K562 (cell line): ENCODE measurements around the gene DNAAF8. TPM values are rescaled to one million over a fixed set of nuclear protein-coding genes. Genes with fewer than 3 reads are reported as not detected.

Experiments
- ATAC-seq: fragments of 200-7000 bp; cut with Tn5 transposase; 3 replicates; pipeline ENCODE4 v1.9.1; 2020; ENCODE audit warnings: moderate library complexity
- BruUV-seq: library from RNA; stranded (reverse); fragments of 400-500 nt; replicated peaks from 2 replicates; lab custom pipeline; 2021; lab: Mats Ljungman, UMichigan
- CTCF ChIA-PET: fragments of 300-600 bp; formaldehyde crosslinking; extraction: SDS; loops from one replicate; lab custom pipeline; 2021; ENCODE audit warnings: low intra/inter-chr PET ratio; lab: Yijun Ruan, JAX
- POLR2A ChIA-PET: fragments of 300-600, 350-650 bp; sonication (Branson Sonifier 250); formaldehyde crosslinking; extraction: SDS; loops from one replicate; lab custom pipeline; 2021; ENCODE audit warnings: antibody characterized with exemption, inconsistent platforms; lab: Yijun Ruan, JAX
- DNase-seq, 4 experiments: peaks; one replicate each; pipeline versions ENCODE4 v3.0.0 to v3.0.0-alpha.2; 2011 to 2018; ENCODE audit warnings: low spot score in 3 of 4, mixed read lengths in 3 of 4; ENCODE audit errors: extremely low read depth in 1 of 4
- FAIRE-seq: peaks from 2 replicates; lab custom pipeline; 2011; peaks lifted over from hg19 to GRCh38; lab: Jason Lieb, UNC
- H2AFZ ChIP-seq: 2 replicates; pipeline ENCODE4 v1.6.0; 2011; ENCODE audit warnings: low read depth, low read length, control low read depth, inconsistent platforms
- H3K27ac ChIP-seq: fragments of 200-600 bp; 3 replicates; pipeline ENCODE4 v1.8.0; 2011; ENCODE audit warnings: low read depth, mild to moderate bottlenecking, control low read depth, inconsistent platforms, low read length, moderate library complexity, mixed read lengths; ENCODE audit errors: extremely low read depth
- H3K27me3 ChIP-seq, 2 experiments: fragments of 300-600 bp in 1 of 2; 2 replicates in 1 of 2; 3 replicates in 1 of 2; pipeline versions ENCODE4 v1.6.0 to v1.8.0; 2011; ENCODE audit warnings: inconsistent platforms in 2 of 2, low read length in 2 of 2, mild to moderate bottlenecking in 1 of 2, mixed read lengths in 1 of 2, moderate library complexity in 1 of 2; ENCODE audit not compliant: control insufficient read depth in 2 of 2, insufficient read depth in 2 of 2
- H3K36me3 ChIP-seq: fragments of 300-600 bp; 3 replicates; pipeline ENCODE4 v1.8.0; 2011; ENCODE audit warnings: mild to moderate bottlenecking, low read length, inconsistent platforms; ENCODE audit not compliant: control insufficient read depth, insufficient read depth
- H3K4me1 ChIP-seq, 2 experiments: fragments of 200-600 bp in 1 of 2; replicated peaks in 1 of 2; 2 replicates in 1 of 2; 3 replicates in 1 of 2; pipeline versions ENCODE4 v1.5.1 to v1.8.0; 2011; ENCODE audit warnings: inconsistent platforms in 2 of 2, low read length in 2 of 2, mild to moderate bottlenecking in 1 of 2, mixed read lengths in 1 of 2, moderate library complexity in 1 of 2; ENCODE audit not compliant: control insufficient read depth in 2 of 2, insufficient read depth in 2 of 2
- H3K4me2 ChIP-seq: 2 replicates; pipeline ENCODE4 v1.6.1; 2011; ENCODE audit warnings: low read length, control low read depth, inconsistent platforms, mixed read lengths; ENCODE audit not compliant: insufficient read depth
- H3K4me3 ChIP-seq: fragments of 200-600 bp; sonication (generic), shearing (Covaris generic); 2 replicates; pipeline ENCODE4 v1.5.1; 2016; ENCODE audit warnings: control low read depth, inconsistent platforms
- H3K79me2 ChIP-seq: fragments of 200-600 bp; 3 replicates; pipeline ENCODE4 v1.8.0; 2011; ENCODE audit warnings: low read length, inconsistent platforms; ENCODE audit not compliant: control insufficient read depth, insufficient read depth
- H3K9ac ChIP-seq, 2 experiments: 2 replicates each; pipeline versions ENCODE4 v1.6.0 to v1.6.1; 2011; ENCODE audit warnings: low read depth in 2 of 2, low read length in 2 of 2, control low read depth in 1 of 2, inconsistent platforms in 1 of 2, mild to moderate bottlenecking in 1 of 2, mixed read lengths in 1 of 2; ENCODE audit not compliant: insufficient read depth in 1 of 2
- H3K9me1 ChIP-seq: one replicate; pipeline ENCODE4 v1.6.0; 2011; ENCODE audit warnings: inconsistent platforms, mild to moderate bottlenecking, low read length, moderate library complexity; ENCODE audit not compliant: control insufficient read depth, insufficient read depth
- H3K9me3 ChIP-seq: replicated peaks from 2 replicates; pipeline ENCODE4 v1.5.1; 2011; ENCODE audit warnings: low read depth, low read length, inconsistent platforms; ENCODE audit not compliant: control insufficient read depth, insufficient read depth
- H4K20me1 ChIP-seq: replicated peaks from 2 replicates; pipeline ENCODE4 v1.6.1; 2011; ENCODE audit warnings: low read length, inconsistent platforms, mixed read lengths; ENCODE audit not compliant: control insufficient read depth, insufficient read depth
- JUND ChIP-seq, 2 experiments: IDR thresholded peaks; 2 replicates in 1 of 2; 3 replicates in 1 of 2; pipeline ENCODE4 v1.6.1; 2011; ENCODE audit warnings: borderline replicate concordance in 2 of 2, low read depth in 2 of 2, low read length in 2 of 2, improper control_type of control experiment in 1 of 2, missing biosample characterization in 1 of 2, missing genetic modification characterization in 1 of 2, missing genetic modification reagents in 1 of 2
- POLR2AphosphoS5 ChIP-seq: IDR thresholded peaks from 2 replicates; pipeline ENCODE4 v1.6.1; 2011; ENCODE audit warnings: mild to moderate bottlenecking, low read depth, low read length, moderate library complexity; ENCODE audit not compliant: control insufficient read depth, insufficient read depth
- POLR2G ChIP-seq: fragments of 200-400 bp; formaldehyde crosslinking; IDR thresholded peaks from 2 replicates; pipeline ENCODE4 v1.6.1; 2017; ENCODE audit warnings: low read depth, mild to moderate bottlenecking, antibody characterized with exemption, low read length, moderate library complexity
- ZNF3 ChIP-seq: fragments of 250-450 bp; sonication (Bioruptor Pico); IDR thresholded peaks from 2 replicates; pipeline ENCODE4 v1.5.0; 2021; ENCODE audit warnings: mild to moderate bottlenecking, moderate library complexity
- WGBS: fragments of 100-300 bp; shearing (Covaris generic); methylation state at CpG from one replicate; pipeline ENCODE4 v1.1.6; 2016; ENCODE audit warnings: low coverage, mixed read lengths; ENCODE audit not compliant: insufficient coverage; ENCODE audit errors: missing lambda C conversion rate; 5-methylcytosine and 5-hydroxymethylcytosine counted together
- in situ Hi-C: fragments of 300-500 bp; cut with MboI; formaldehyde crosslinking; loops from 4 replicates; pipeline ENCODE4 v1.15.0; 2018; ENCODE audit warnings: inconsistent platforms, mixed read lengths
- intact Hi-C: fragments of 100-400 bp; cut with micrococcal nuclease; formaldehyde crosslinking; loops from 2 replicates; pipeline ENCODE4 v1.14.2; 2022
- polyA plus RNA-seq, 8 experiments: library from polyadenylated mRNA; depleted of rRNA in 4 of 8; stranded (reverse) in 5 of 8; unstranded in 3 of 8; fragments of >200 nt; fragmentation: Nextera tagmentation in 2 of 8; fragmentation: Illumina TruSeq in 1 of 8; extraction: Ambion mirVana in 2 of 8; extraction: Trizol in 1 of 8; gene quantifications; 2 replicates each; pipeline versions ENCODE4 v1.2.1 to v1.2.3, GENCODE V29; 2011 to 2014; ENCODE audit warnings: inconsistent platforms in 1 of 8, missing spikeins in 1 of 8
- total RNA-seq, 7 experiments: library from RNA; depleted of rRNA in 6 of 7; stranded (reverse); fragments of >200 nt in 6 of 7; fragmentation: Illumina TruSeq in 2 of 7; extraction: Trizol in 2 of 7; gene quantifications; 2 replicates each; pipeline versions ENCODE4 v1.2.1 to v1.2.3, GENCODE V29; 2011 to 2021; ENCODE audit warnings: low replicate concordance in 1 of 7

The DNAAF8 gene
- total and polyA plus RNA-seq, 9 of the 15 experiments (the other 6 are each of a cell fraction or from before 2014, with no cell fraction given) = 0.04 to 0.12 (median 0.10) TPM; not detected in 6

- H2AFZ ChIP-seq = no peak overlapping the region
- H3K9me3 ChIP-seq = no peaks in the 10 kb centered on the region
- H3K9me1 ChIP-seq = peaks cover 3% of the 10 kb centered on the region
- intact Hi-C loops (no loop called here), in situ Hi-C loops (no loop called here)
- H3K4me3 ChIP-seq = no peak overlapping the region
- peaks cover 0 to 39% of the 10 kb centered on the region in 2 experiments; a peak in 3 of 5 replicates for H3K4me1 ChIP-seq
- no peaks in the 10 kb centered on the region; the same call in 1 of the 2 replicates for H4K20me1 ChIP-seq
- POLR2A ChIA-PET = no interaction called here
- ATAC-seq = no peak
- no peak overlapping the region for H3K27ac ChIP-seq
- H3K79me2 ChIP-seq = no peaks in the 10 kb centered on the region
- DNase-seq = no peak
- WGBS = 90% methylated on average over 37 of the region's 39 CpGs
- H3K27me3 ChIP-seq = no peaks in the 10 kb centered on the region
- CTCF ChIA-PET = no interaction called here
- H3K9ac ChIP-seq = no peak overlapping the region
- H3K4me2 ChIP-seq = no peak overlapping the region
- no peak for TF ChIP-seq POLR2AphosphoS5
- TF ChIP-seq, all 486 proteins: peak for 0
- no TSS peak for BruUV-seq
- FAIRE-seq = no peak
- H3K36me3 ChIP-seq = peaks cover 36% of the 10 kb centered on the region; the same call in 2 of the 3 replicates
These were observed 46.2 kb upstream of the DNAAF8 start for GRCh38 chr16:4687946-4688673.

GRCh38 chr16:4688674-4689045 lies 45.7 kb upstream of the DNAAF8 start:
- no peak for TF ChIP-seq JUND (IDR thresholded peaks at IDR 0.05; ENCODE audit: borderline replicate concordance, low read depth, low read length)
- no peak for TF ChIP-seq JUND (tag; IDR thresholded peaks at IDR 0.05; ENCODE audit: borderline replicate concordance, low read depth, low read length)
- TF ChIP-seq ZNF3 (CRISPR knock-in tag) = no peak
- peak; percentile 6; the same call in 1 of the 2 replicates for TF ChIP-seq POLR2G
- 90% methylated on average over 15 of the region's 22 CpGs for WGBS
- DNase-seq (no peak), ATAC-seq (no peak), FAIRE-seq (no peak)
- peaks cover 3% of the 10 kb centered on the region for H3K9me1 ChIP-seq
- no peaks in the 10 kb centered on the region for H3K9me3 ChIP-seq
- H3K27me3 ChIP-seq = no peaks in the 10 kb centered on the region
- H3K4me3 ChIP-seq = no peak overlapping the region
- peaks cover 31% of the 10 kb centered on the region; the same call in 2 of the 3 replicates for H3K36me3 ChIP-seq
- peaks cover 0 to 41% of the 10 kb centered on the region in 2 experiments; a peak in 3 of 5 replicates for H3K4me1 ChIP-seq
- in situ Hi-C loops = no loop called here
- ChIA-PET CTCF (no interaction called here), POLR2A (no interaction called here)
- H3K9ac ChIP-seq = no peak overlapping the region
- H3K4me2 ChIP-seq = no peak overlapping the region
- peaks cover 2% of the 10 kb centered on the region; the same call in 1 of the 3 replicates for H3K79me2 ChIP-seq
- H4K20me1 ChIP-seq = no peaks in the 10 kb centered on the region; the same call in 1 of the 2 replicates
- no peak overlapping the region for H2AFZ ChIP-seq
- BruUV-seq = no TSS peak
- intact Hi-C loops = no loop called here
- H3K27ac ChIP-seq = no peak overlapping the region
